SK-N-SH treated with all-trans-retinoic acid at 6 μM for 48 hours (cell line): ENCODE results near the gene CTBP2.

Experiments used
- CSRNP3 ChIP-seq: fragments of 250-450 bp; sonication (Bioruptor Pico); IDR thresholded peaks from 2 replicates; pipeline ENCODE4 v1.5.1; 2021; ENCODE audit warnings: mild to moderate bottlenecking, moderate library complexity
- GLIS3 ChIP-seq: fragments of 250-450 bp; sonication (Bioruptor Pico); IDR thresholded peaks from 2 replicates; pipeline ENCODE4 v1.5.0; 2020; ENCODE audit warnings: mild to moderate bottlenecking, moderate library complexity
- PATZ1 ChIP-seq: fragments of 250-450 bp; sonication (Bioruptor Pico); IDR thresholded peaks from 2 replicates; pipeline ENCODE4 v1.8.0; 2020; ENCODE audit warnings: mild to moderate bottlenecking, moderate library complexity, borderline replicate concordance
- PPARA ChIP-seq: fragments of 250-450 bp; sonication (Bioruptor Pico); IDR thresholded peaks from 2 replicates; pipeline ENCODE4 v1.5.0; 2020; ENCODE audit warnings: mild to moderate bottlenecking, borderline replicate concordance
- ZFP3 ChIP-seq: fragments of 250-450 bp; sonication (Bioruptor Pico); IDR thresholded peaks from 2 replicates; pipeline ENCODE4 v1.5.0; 2020; ENCODE audit warnings: mild to moderate bottlenecking, moderate library complexity
- ZNF70 ChIP-seq: fragments of 450-650 bp; formaldehyde crosslinking; IDR thresholded peaks from 2 replicates; pipeline ENCODE4 v1.5.0; 2020; ENCODE audit warnings: mild to moderate bottlenecking, moderate library complexity

DNA sequence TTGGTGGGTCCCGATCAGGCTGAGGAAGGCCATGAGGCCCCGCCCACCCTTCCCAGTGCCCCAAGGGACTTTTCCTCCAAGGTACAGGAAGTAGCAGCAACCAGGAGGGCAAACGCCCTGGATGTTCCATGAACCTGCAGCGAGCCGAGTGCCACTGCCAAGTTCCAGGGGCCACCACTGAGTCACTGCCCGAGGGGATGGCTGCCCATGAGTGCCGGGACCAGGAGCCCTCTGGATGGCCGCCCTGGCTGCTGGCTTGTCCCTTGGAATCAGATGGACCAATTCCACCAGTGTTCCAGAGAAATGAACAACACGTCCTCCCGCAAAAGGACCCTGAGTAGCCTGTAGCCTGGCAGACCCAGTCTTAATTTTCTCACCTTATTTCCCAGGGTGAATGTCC lies 144.2 kb downstream of the CTBP2 start:
- no peak for TF ChIP-seq PATZ1 (CRISPR knock-in tag)
- TF ChIP-seq PPARA (CRISPR knock-in tag) = no peak
- TF ChIP-seq GLIS3 = no peak
- no peak for TF ChIP-seq ZNF70
- no peak for TF ChIP-seq ZFP3 (CRISPR knock-in tag)
- no peak for TF ChIP-seq CSRNP3 (CRISPR knock-in tag)
